ENCODE results near the gene KRCC1. TPM values are rescaled to one million over a fixed set of nuclear protein-coding genes. Genes with fewer than 3 reads are reported as not detected.

The KRCC1 gene
- total and polyA plus RNA-seq, 11 donors, result 18.7 to 25.1 (median 21.1) TPM

DNA sequence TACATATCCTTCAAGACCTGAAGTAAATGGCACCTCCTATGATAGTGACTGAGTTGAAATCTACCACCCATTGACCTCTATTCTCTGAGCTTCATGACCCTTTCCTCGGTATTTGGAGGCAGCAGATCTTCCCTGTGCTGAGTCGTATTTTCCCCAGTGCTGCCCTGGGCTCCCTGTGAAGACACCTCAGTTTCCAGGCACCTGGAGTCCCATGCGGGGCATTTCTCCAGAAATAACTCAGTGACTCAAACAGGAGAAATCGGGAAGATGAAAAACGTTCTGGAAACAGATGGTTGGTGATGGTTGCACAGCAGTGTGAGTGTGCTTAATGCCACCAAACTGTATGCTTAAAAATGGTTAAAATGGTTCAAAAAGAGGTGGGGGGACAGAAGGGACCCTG is 30.0 kb upstream of the KRCC1 start:
- peaks cover 0 to 19% (median 7%) of the 10 kb centered on the region in 12 donors for H3K4me1 ChIP-seq
- no peak overlapping the region for H3K27ac ChIP-seq
- DNase-seq (no peak), ATAC-seq (no peak)
- no peaks in the 10 kb centered on the region for H3K9me3 ChIP-seq
- 48 to 66% (median 58%) methylated on average over 5 of the region's 5 CpGs for WGBS, 4 donors
- no peak overlapping the region for H3K4me3 ChIP-seq
- no peaks in the 10 kb centered on the region for H3K27me3 ChIP-seq
- no peak for TF ChIP-seq POLR2A (IDR thresholded peaks at IDR 0.05)
- TF ChIP-seq, protein P1, sequence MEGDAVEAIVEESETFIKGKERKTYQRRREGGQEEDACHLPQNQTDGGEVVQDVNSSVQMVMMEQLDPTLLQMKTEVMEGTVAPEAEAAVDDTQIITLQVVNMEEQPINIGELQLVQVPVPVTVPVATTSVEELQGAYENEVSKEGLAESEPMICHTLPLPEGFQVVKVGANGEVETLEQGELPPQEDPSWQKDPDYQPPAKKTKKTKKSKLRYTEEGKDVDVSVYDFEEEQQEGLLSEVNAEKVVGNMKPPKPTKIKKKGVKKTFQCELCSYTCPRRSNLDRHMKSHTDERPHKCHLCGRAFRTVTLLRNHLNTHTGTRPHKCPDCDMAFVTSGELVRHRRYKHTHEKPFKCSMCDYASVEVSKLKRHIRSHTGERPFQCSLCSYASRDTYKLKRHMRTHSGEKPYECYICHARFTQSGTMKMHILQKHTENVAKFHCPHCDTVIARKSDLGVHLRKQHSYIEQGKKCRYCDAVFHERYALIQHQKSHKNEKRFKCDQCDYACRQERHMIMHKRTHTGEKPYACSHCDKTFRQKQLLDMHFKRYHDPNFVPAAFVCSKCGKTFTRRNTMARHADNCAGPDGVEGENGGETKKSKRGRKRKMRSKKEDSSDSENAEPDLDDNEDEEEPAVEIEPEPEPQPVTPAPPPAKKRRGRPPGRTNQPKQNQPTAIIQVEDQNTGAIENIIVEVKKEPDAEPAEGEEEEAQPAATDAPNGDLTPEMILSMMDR (IDR thresholded peaks at IDR 0.05), result no peak
- intact Hi-C loops (cut with DNase I), result no loop called here
- H3K36me3 ChIP-seq, result peaks cover 0 to 51% (median 6%) of the 10 kb centered on the region in 9 donors

DNA sequence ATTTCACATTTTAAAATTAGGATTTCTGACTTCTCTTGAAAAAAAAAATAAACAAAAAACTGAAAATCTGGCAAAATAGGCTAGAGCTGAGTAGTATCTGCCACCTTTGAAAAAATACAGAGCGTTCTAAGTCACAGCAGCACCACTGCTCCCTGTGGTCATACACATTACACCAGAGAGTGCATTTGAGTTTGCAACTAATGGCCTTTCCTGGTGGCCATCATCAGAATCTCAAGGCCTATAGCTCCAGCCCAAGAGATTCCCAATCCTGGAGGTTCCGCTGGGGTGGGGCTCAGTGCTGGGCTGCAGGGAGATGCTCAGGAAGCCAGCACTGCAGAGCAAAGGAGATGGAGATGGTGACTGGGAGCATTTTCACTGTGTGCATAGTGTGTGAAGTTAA is 29.5 kb upstream of the KRCC1 start:
- WGBS, 4 donors, result 90 to 98% (median 94%) methylated on average over 2 of the region's 2 CpGs
- no peak overlapping the region for H3K27ac ChIP-seq

DNA sequence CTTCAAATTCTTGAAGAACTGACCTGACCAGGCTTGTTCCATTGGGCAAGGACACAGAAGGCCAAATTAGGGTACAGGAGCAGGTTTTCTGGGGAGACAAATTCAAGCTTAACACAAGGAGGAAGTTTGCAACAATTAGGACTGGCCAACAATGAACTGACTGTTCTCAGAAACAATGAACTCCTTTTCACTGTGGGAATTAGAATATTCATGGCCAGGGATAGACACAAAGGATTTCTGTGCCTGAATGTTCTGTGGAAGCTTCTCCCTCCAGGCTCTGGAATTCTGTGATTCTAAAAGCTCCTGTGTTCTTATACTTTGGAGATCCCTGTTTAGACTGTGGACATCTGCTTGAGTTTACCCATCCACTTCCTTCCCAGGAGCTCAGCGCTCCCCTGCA is 27.2 kb upstream of the KRCC1 start:
- peak overlapping the region in 2 of 12 donors; percentile 12 to 47 for H3K27ac ChIP-seq
- intact Hi-C loops (cut with DNase I), result no loop called here
- WGBS, 4 donors, result 85 to 91% (median 88%) methylated on average over 1 of the region's 1 CpG

More for the DNA sequence above, 29.5 kb upstream of the KRCC1 start:
- no peak for ATAC-seq
- TF ChIP-seq POLR2A (IDR thresholded peaks at IDR 0.05), result no peak
- TF ChIP-seq, protein P1 (IDR thresholded peaks at IDR 0.05), result no peak
- Histone ChIP-seq H3K36me3 (peaks cover 0 to 51% (median 6%) of the 10 kb centered on the region in 9 donors), H3K4me1 (peaks cover 0 to 22% (median 8%) of the 10 kb centered on the region in 12 donors), H3K27me3 (no peaks in the 10 kb centered on the region), H3K4me3 (no peak overlapping the region), H3K9me3 (no peaks in the 10 kb centered on the region)
- intact Hi-C loops (cut with DNase I), result no loop called here
- no peak for DNase-seq

GRCh38 chr2:88081924-88082608 is 26.5 kb upstream of the KRCC1 start:
- peak overlapping the region in 5 of 12 donors; percentile 12 to 47 (median 47) for H3K27ac ChIP-seq
- H3K27me3 ChIP-seq, result no peaks in the 10 kb centered on the region
- TF ChIP-seq, protein P1 (IDR thresholded peaks at IDR 0.05), result no peak
- no peak for TF ChIP-seq POLR2A (IDR thresholded peaks at IDR 0.05)
- peak in 3 of 4 donors; percentile 28 to 63 (median 58) for ATAC-seq
- H3K4me3 ChIP-seq, result no peak overlapping the region
- peaks cover 0 to 48% (median 10%) of the 10 kb centered on the region in 12 donors for H3K4me1 ChIP-seq
- DNase-seq, result no peak
- 35 to 68% (median 61%) methylated on average over 4 of the region's 4 CpGs for WGBS, 4 donors
- peaks cover 0 to 25% (median 6%) of the 10 kb centered on the region in 9 donors for H3K36me3 ChIP-seq
- intact Hi-C loops (cut with DNase I), result no loop called here
- no peaks in the 10 kb centered on the region for H3K9me3 ChIP-seq

More for the DNA sequence above, 27.2 kb upstream of the KRCC1 start:
- Histone ChIP-seq H3K27me3 (no peaks in the 10 kb centered on the region), H3K4me3 (no peak overlapping the region), H3K4me1 (peaks cover 0 to 45% (median 10%) of the 10 kb centered on the region in 12 donors), H3K36me3 (peaks cover 0 to 32% (median 6%) of the 10 kb centered on the region in 9 donors), H3K9me3 (no peaks in the 10 kb centered on the region)
- DNase-seq (no peak), ATAC-seq (no peak)
- TF ChIP-seq POLR2A (IDR thresholded peaks at IDR 0.05), result no peak
- TF ChIP-seq, protein P1 (IDR thresholded peaks at IDR 0.05), result no peak

Data from heart left ventricle (tissue), 16 donors.